ENCODE data around the gene IFIT1. TPM values are rescaled to one million over a fixed set of nuclear protein-coding genes. Genes with fewer than 3 reads are reported as not detected.
"Not testable (repeated sequence)": the region's sequence is repeated elsewhere in the genome, so short reads cannot be mapped to it uniquely, and the experiment has no call there.

The IFIT1 gene
- polyA plus RNA-seq, 10 donors, result 30.4 to 63.9 (median 43.9) TPM

GRCh38 chr10:89362929-89363328 lies 29.5 kb upstream of the IFIT1 start:
- DNase-seq, result no peak

DNA sequence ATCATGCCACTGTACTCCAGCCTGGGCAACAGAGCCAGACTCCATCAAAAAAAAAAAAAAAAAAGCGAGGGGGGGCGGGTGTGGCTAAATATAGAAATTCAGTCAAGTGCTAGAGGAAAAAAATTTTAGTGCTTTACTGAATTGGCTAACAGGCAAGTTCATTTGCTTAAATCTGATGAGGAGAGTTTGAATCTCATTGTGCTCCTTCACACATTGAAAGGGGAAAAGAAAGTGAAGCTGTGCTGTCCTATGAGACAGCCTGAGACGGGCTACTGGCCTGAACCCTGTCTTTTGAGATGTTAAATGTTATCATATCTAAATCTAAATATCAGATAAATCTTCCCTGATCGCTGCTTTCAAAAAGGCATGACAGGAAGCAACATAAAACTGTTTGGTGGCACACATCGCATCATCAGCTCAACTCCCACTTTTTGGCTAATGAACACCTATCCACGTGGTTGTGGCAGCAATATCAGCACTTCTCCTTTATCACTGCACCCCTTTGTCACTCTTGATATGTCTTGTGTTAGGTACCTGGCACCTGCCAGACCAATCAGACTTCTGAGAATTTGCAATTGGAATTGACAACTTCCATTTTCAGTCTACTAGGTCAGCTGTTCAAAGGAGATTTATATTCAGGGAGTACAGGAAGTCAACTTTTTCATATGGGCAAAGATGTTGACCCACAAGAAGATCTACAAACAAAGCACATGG lies 28.5 kb upstream of the IFIT1 start:
- DNase-seq, result no peak

DNA sequence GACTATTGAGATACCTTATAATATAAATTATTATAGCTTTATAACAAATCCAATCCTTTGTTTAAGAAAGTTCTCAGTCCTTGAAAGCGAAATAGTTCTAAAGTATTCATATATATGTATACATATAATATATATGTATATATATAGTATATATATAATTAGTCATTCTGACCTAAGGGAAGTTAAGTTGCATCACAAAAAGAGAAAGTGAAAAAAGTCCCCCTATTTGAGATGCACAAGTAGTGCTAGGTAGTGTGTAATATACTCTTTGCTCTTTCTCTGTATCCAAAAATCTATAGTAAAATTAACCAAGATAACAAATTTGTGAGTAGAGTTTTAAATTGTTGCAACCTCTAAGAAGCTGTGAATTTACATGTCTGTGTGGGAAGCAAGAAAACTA lies 27.9 kb upstream of the IFIT1 start:
- DNase-seq, result no peak

DNA sequence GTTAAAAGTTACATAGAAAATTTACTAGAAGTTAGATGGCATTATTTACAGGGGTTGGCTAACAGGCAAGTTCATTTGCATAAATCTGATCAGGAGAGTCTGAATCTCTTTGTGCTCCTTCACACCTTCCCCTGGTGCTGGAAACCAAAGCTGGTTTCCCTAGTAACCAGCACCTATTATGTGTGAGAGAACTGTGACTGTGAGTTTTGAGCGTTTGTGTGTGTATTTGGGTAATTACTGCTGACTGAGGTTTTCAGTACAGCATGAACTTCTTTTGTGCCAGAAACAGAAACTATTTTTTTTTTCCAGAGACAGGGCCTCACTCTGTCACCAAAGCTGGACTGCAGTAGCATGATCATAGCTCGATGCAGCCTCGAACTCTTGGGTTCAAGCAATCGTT lies 24.9 kb upstream of the IFIT1 start:
- DNase-seq, result peak in 1 of 3 donors; percentile 52

DNA sequence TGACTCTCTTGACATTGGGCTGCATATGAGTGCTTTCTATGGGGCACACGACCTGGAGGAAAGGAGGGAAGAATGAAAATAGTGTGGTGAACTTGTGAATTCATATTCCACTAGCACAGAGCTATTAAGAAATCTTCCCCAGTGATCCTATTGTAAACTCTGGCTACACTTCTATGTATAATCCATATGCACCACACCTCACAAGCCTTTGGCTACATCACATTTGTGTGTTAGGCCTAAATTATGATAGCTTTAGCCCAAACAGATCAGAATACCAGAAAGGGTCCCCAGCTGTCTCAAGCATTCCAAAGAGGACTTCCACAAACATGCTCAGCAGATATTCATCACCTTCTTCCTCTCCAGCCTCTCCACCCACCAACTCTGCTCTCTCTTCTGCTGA lies 24.3 kb upstream of the IFIT1 start:
- DNase-seq, result no peak

DNA sequence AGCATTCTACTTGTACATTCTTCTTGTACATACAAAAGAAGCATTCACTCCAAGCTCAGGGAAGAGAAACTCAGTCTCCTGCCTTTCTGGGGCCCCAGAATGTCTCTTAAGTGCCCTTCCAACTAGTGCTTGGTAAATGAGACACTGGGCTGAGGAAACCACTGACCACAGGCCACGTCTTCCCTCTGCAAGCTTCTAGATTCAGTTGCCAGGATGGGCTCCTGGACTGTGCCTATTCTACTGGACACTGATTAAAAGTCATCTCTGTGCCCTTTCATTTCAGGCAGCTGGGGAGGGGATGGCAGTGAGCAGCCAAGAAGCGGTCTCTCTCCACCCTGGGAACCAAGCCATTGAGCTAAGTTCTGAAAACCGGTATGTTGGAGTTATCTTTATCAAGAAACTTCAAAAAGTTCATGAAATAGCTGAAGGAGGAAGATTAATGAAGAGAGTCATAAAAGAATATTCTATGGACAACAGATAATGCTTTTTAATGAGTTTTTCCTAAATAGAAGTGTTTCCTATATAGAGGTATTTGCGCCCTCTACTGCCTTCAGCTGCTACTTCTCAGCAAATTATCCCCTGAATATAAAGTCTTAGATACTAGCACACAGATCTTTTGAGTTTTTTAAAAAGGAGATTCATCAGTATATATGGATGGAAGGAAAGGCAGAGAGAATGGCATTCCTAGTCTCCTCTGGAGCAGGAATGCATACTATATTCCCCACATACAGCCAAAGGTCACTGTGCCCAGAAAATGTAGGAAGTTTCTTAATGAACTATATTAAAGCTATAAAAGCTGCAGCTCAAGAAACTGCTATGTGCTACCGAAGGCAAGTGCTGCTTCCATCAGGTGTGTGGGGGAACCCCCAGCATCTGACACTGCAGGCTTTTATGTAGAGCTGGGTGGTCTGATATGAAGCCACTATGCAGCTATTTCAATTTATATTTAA lies 23.0 kb upstream of the IFIT1 start:
- DNase-seq, result peak in 1 of 3 donors; percentile 81

GRCh38 chr10:89371079-89371478 lies 21.3 kb upstream of the IFIT1 start:
- no peak for DNase-seq

- DNase-seq, result no peak
Measured at GRCh38 chr10:89371987-89372386, 20.4 kb upstream of the IFIT1 start.

- peak; percentile 85 to 93 (median 89) for DNase-seq
Measured at GRCh38 chr10:89373916-89374711, 18.3 kb upstream of the IFIT1 start.

DNA sequence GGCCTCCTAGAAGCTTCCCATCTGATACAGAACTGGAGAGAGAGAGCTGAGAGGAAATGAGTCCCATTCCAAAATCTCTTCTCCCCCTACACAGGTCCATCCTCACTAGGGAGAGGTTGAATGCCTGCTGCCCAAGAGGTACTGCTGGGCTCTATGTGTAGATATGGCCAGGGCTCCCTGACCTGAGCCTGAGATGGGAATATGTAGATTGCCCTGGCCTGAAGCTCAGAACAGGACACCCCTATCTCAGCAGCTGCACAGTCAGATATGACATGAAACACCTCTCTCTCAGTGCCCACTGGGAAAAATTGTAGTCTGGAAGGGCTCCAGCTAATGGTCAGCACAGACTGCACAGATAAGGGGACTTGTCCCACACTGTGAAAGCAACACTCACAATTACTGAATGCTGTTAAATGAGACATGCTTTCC lies 17.7 kb upstream of the IFIT1 start:
- DNase-seq, result no peak

DNA sequence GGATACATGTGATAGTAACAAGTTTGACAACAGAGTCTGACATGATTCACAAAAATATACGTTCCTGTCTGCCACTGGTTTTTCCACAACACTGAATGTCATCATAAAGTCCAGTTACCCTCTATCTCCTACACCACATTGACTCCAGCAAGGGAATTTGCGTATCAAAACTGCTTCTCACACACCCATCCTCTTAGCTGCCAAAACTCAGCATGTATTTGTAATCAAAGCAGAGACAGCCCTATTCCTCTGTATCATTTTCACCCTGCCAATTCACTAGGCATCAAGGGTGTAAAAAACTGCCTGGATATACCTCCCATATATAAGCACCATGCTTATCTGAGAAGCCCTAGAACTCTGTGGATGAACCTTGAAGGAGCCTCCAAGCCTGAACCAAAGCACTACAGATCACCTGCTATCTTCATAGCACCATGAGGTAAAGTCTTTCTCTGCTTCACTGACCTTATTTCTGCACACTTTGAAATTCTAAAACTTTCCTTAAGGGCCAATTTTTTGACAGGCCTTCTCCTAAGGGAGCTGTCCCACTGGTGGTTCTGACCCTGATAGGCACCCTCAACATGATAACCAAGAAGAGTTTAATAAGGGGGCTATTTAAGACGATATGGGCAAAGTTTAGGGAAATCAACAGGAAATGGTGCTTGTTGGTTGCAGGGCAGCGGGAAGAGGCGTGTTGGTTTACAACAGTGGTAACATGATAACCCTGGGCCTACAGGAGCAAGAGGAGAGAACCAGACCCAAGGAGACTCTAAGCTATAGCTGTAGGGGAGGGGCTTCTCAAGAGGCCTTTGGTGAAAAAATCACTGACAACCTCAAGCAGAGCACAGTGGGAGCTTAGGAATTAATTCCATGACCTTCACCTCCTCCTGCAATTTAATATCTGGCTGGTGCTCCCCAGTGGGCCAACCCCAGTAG lies 14.5 kb upstream of the IFIT1 start, which contains the start of gene IFIT1B:
IFIT1B (plus strand) TSS at position 352 of the 933 bp plus-strand sequence; CDS start at position 432, 80 bp downstream.
- no peak for DNase-seq

- DNase-seq, result no peak
Measured at GRCh38 chr10:89379103-89379502, 13.3 kb upstream of the IFIT1 start.

DNA sequence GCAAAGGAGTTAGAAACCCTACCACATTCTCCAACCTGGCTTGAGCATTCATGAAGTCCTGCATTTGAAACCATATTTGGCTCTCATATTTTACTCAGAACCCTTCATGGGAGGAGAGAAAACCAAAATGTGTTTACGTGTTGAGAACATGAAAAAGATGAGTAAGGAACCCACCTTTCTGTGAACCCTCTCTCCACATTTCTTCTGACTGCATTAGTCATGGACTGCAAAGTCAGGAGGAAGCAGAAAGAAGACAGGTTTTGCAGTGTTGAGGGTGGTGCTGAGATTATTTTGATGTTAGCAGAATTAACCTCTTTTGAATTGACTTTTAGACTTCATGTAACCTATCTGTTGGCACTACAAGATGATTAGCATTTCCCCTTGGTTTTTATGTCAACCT lies 9.7 kb upstream of the IFIT1 start:
- DNase-seq, result no peak

- DNase-seq, result peak in 2 of 3 donors; percentile 27 to 34
Measured at GRCh38 chr10:89384474-89385340, 7.7 kb upstream of the IFIT1 start.

DNA sequence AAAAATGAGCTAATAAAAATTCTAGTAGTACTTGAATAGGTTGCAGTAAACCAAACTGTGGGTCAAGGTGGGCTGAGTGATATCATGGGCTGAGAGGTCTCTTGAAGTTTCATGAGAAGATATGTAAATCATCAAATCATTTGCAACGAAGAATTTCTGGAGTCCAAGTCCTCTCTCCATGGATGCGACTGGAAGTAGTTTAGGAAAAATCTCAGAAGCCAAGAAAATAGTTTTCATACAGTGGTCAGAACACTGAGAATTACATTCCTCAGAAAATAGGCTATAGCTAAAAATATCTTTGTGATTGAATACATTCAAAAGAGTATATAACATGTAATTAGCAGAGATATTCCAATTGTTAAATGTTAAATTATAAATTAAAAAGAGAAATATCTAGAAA lies 3.6 kb upstream of the IFIT1 start:
- DNase-seq, result peak; percentile 51 to 73 (median 51)

GRCh38 chr10:89389254-89389653 lies 3.2 kb upstream of the IFIT1 start:
- peak; percentile 29 to 70 (median 37) for DNase-seq

- DNase-seq, result peak; percentile 53 to 76 (median 55)
Measured at GRCh38 chr10:89390476-89391225, 1.8 kb upstream of the IFIT1 start.

DNA sequence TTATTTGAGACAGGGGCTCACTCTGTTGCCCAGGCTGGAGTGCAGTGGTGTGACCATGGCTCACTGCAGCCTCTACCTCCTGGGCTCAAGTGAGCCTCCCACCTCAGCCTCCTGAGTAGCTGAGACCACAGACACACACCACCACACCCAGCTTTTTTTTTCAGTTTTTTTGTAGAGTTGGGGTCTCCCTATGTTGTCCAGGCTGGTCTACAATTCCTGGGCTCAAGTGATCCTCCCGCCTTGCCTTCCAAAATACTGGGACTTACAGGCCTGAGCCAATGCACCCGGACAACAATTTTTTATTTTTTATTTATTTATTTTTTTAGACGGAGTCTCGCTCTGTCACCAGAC lies 1.2 kb upstream of the IFIT1 start:
- not testable (repeated sequence) for DNase-seq

DNA sequence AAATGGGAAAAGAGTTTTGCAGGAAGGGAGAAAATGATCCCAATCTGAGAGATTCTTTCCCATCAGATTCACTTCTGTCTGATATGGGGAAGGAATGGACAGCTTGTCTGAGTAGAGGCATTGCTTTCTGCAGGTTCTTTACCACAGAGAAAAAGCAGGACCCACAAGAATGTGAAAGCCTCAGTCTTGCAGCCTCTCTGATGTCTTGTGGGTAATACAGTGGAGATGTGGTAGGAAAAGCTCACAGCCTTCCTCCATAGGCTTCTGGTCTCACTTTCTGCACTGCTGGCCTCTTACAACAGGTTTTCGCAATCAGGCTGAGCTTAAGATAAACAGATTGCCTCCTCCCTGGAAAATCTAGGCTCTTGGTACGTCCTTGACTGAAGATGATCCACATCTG lies 551 bp downstream of the IFIT1 start:
- DNase-seq, result peak in 2 of 3 donors; percentile 60 to 76
